ENCODE results near the gene AFF1. TPM values are rescaled to one million over a fixed set of nuclear protein-coding genes. Genes with fewer than 3 reads are reported as not detected.

AFF1 gene
- total RNA-seq, 1 donor from 2014 or later = 58.2 TPM

DNA sequence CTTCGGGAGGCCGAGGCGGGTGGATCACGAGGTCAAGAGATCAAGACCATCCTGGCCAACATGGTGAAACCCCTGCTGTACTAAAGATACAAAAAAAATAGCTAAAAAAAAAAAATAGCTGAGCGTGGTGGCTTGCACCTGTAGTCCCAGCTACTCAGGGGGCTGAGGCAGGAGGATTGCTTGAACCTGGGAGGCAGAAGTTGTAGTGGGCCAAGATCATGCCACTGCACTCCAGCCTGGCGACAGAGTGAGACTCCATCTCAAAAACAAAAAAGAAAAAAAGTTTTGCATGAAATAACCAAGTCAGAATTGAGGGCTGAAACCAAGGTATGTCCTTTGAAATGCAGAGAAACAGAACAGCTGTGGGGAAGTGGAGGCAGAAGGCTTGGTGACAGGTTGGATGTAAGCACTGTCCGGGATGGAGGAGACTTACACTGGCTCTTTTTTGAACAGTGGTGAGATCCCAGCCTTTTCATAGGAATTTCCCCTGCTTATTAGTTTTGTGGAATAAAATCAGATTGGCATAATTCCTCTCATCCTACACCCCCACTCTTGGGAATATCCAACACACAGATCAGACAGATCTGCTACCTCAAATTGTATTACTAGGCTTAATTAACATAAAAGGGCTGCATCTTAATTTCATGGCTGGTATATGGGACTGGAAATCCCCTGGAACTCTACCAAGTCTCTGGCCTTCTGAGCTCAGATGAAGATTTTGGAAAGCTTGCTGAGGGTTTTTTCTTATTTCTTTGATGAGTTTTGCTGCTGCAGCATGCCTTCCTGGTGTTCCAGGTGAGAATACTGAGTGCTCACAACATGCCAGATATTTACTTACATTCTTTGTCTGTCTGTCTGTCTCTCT, 23.8 kb upstream of the AFF1 start:
- H3K9me3 ChIP-seq (ENCODE audit: insufficient read depth, low read depth, low read length) = no peaks in the 10 kb centered on the region
- DNase-seq (ENCODE audit: low read depth) (peak; percentile 25), FAIRE-seq (no peak)
- no peak overlapping the region for H3K4me3 Mint-ChIP-seq (ENCODE audit: unreplicated experiment)
- H3K4me3 ChIP-seq (ENCODE audit: insufficient read depth, low read depth, low read length) = no peak overlapping the region
- H3K4me1 ChIP-seq (ENCODE audit: insufficient read depth, low read length) = no peaks in the 10 kb centered on the region
- H3K27me3 ChIP-seq (ENCODE audit: insufficient read depth, low read length) = no peaks in the 10 kb centered on the region
- no peak overlapping the region for H3K4me2 ChIP-seq (ENCODE audit: low read length)
- no peak for TF ChIP-seq EZH2 (IDR thresholded peaks at IDR 0.05; ENCODE audit: insufficient read depth, low read length)
- H3K36me3 Mint-ChIP-seq (ENCODE audit: low read depth, unreplicated experiment) = peaks cover 4% of the 10 kb centered on the region
- H4K20me1 ChIP-seq (ENCODE audit: insufficient read depth, low read length) = no peaks in the 10 kb centered on the region
- no peak overlapping the region for H3K27ac ChIP-seq (ENCODE audit: low read depth, low read length)
- H3K36me3 ChIP-seq (ENCODE audit: insufficient read depth, low read length) = no peaks in the 10 kb centered on the region
- H3K27ac Mint-ChIP-seq (ENCODE audit: unreplicated experiment) = no peak overlapping the region
- peaks cover 4% of the 10 kb centered on the region for H3K4me1 Mint-ChIP-seq (ENCODE audit: low read depth, unreplicated experiment)
- no peak overlapping the region for H2AFZ ChIP-seq (ENCODE audit: low read depth, low read length)
- no peaks in the 10 kb centered on the region for H3K79me2 ChIP-seq (ENCODE audit: insufficient read depth, low read length)
- H3K9ac ChIP-seq (ENCODE audit: low read length) = no peak overlapping the region
- no peaks in the 10 kb centered on the region for H3K9me3 Mint-ChIP-seq (ENCODE audit: unreplicated experiment)
- H3K27me3 Mint-ChIP-seq (ENCODE audit: low read depth, unreplicated experiment) = no peaks in the 10 kb centered on the region

DNA sequence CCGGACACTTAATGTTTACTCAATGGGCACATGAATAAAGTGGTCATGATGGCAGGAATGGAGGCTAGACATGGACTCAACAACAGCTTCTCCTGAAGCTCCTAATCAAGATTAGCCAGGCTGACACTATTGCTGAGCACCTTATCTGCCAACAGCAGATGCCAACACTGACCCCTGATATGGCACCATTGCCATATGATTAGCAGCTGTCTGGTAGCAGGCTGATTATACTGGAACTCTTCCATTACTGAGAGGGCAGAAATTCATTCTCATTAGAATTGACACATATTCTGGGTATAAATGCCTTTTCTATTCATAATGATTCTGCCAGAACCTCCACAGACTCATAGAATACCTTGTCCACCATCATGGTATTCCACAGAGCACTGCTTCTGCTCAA, 18.4 kb upstream of the AFF1 start:
- Mint-ChIP-seq H3K27ac (ENCODE audit: unreplicated experiment) (no peak overlapping the region), H3K4me3 (ENCODE audit: unreplicated experiment) (no peak overlapping the region), H3K27me3 (ENCODE audit: low read depth, unreplicated experiment) (no peaks in the 10 kb centered on the region), H3K4me1 (ENCODE audit: low read depth, unreplicated experiment) (peaks cover 14% of the 10 kb centered on the region), H3K9me3 (ENCODE audit: unreplicated experiment) (no peaks in the 10 kb centered on the region), H3K36me3 (ENCODE audit: low read depth, unreplicated experiment) (peaks cover 4% of the 10 kb centered on the region)
- Histone ChIP-seq H3K4me3 (ENCODE audit: insufficient read depth, low read depth, low read length) (no peak overlapping the region), H3K9me3 (ENCODE audit: insufficient read depth, low read depth, low read length) (no peaks in the 10 kb centered on the region), H3K27ac (ENCODE audit: low read depth, low read length) (no peak overlapping the region), H3K4me1 (ENCODE audit: insufficient read depth, low read length) (peaks cover 6% of the 10 kb centered on the region), H3K9ac (ENCODE audit: low read length) (no peak overlapping the region), H3K4me2 (ENCODE audit: low read length) (no peak overlapping the region), H4K20me1 (ENCODE audit: insufficient read depth, low read length) (no peaks in the 10 kb centered on the region), H3K79me2 (ENCODE audit: insufficient read depth, low read length) (no peaks in the 10 kb centered on the region), H2AFZ (ENCODE audit: low read depth, low read length) (no peak overlapping the region), H3K27me3 (ENCODE audit: insufficient read depth, low read length) (no peaks in the 10 kb centered on the region), H3K36me3 (ENCODE audit: insufficient read depth, low read length) (no peaks in the 10 kb centered on the region)
- FAIRE-seq (no peak), DNase-seq (ENCODE audit: low read depth) (no peak)
- TF ChIP-seq EZH2 (IDR thresholded peaks at IDR 0.05; ENCODE audit: insufficient read depth, low read length) = no peak
- TF ChIP-seq, protein P1, sequence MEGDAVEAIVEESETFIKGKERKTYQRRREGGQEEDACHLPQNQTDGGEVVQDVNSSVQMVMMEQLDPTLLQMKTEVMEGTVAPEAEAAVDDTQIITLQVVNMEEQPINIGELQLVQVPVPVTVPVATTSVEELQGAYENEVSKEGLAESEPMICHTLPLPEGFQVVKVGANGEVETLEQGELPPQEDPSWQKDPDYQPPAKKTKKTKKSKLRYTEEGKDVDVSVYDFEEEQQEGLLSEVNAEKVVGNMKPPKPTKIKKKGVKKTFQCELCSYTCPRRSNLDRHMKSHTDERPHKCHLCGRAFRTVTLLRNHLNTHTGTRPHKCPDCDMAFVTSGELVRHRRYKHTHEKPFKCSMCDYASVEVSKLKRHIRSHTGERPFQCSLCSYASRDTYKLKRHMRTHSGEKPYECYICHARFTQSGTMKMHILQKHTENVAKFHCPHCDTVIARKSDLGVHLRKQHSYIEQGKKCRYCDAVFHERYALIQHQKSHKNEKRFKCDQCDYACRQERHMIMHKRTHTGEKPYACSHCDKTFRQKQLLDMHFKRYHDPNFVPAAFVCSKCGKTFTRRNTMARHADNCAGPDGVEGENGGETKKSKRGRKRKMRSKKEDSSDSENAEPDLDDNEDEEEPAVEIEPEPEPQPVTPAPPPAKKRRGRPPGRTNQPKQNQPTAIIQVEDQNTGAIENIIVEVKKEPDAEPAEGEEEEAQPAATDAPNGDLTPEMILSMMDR (IDR thresholded peaks at IDR 0.05; ENCODE audit: insufficient read depth, low read depth, low read length) = no peak

DNA sequence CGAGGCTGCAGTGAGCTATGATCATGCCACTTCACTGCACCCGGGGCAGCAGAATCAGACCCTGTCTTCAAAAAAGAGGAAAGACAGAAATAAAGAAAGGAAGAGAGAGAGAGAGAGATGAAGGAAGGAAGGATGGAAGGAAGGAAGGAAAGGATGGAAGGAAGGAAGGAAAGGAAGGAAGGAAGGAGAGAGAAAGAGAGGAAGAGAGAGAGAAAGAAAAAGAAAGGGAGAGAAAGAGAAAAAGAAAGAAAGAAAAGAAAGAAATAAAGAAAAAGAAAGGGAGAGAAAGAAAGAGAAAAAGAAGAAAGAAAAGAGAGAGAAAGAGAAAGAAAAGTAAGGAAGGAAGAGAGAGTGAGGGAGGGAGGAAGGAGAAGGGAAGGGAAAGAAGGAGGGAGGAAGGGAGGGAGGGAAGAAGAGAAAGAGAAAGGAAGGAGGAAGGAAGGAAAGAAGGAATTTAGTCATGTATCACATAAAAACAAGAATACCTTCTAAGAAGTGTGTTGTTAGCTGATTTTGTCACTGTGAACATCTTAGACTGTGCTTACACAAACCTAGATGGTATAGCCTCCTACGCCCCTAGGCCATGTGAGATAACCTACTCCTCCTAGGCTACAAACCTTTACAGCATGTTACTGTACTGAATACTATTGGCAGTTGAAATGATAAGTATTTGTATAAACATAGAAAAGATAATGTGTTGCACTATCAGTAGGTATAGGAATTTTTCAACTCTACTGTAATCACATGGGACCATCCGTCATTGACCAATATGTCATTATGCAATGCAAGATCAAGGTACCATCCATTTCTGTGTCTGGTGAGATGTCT, 17.4 kb upstream of the AFF1 start:
- H4K20me1 ChIP-seq (ENCODE audit: insufficient read depth, low read length) = no peaks in the 10 kb centered on the region

More for the DNA sequence above, 17.4 kb upstream of the AFF1 start:
- Mint-ChIP-seq H3K27ac (ENCODE audit: unreplicated experiment) (no peak overlapping the region), H3K4me1 (ENCODE audit: low read depth, unreplicated experiment) (peaks cover 16% of the 10 kb centered on the region), H3K36me3 (ENCODE audit: low read depth, unreplicated experiment) (peaks cover 4% of the 10 kb centered on the region), H3K27me3 (ENCODE audit: low read depth, unreplicated experiment) (no peaks in the 10 kb centered on the region), H3K4me3 (ENCODE audit: unreplicated experiment) (no peak overlapping the region), H3K9me3 (ENCODE audit: unreplicated experiment) (no peaks in the 10 kb centered on the region)
- H3K36me3 ChIP-seq (ENCODE audit: insufficient read depth, low read length) = no peaks in the 10 kb centered on the region
- FAIRE-seq (no peak), DNase-seq (ENCODE audit: low read depth) (no peak)
- no peak overlapping the region for H3K9ac ChIP-seq (ENCODE audit: low read length)
- H3K4me3 ChIP-seq (ENCODE audit: insufficient read depth, low read depth, low read length) = no peak overlapping the region
- no peaks in the 10 kb centered on the region for H3K79me2 ChIP-seq (ENCODE audit: insufficient read depth, low read length)
- TF ChIP-seq, protein P1 (IDR thresholded peaks at IDR 0.05; ENCODE audit: insufficient read depth, low read depth, low read length) = no peak
- TF ChIP-seq EZH2 (IDR thresholded peaks at IDR 0.05; ENCODE audit: insufficient read depth, low read length) = no peak
- no peak overlapping the region for H3K4me2 ChIP-seq (ENCODE audit: low read length)
- H3K27me3 ChIP-seq (ENCODE audit: insufficient read depth, low read length) = no peaks in the 10 kb centered on the region
- H3K27ac ChIP-seq (ENCODE audit: low read depth, low read length) = no peak overlapping the region
- no peaks in the 10 kb centered on the region for H3K9me3 ChIP-seq (ENCODE audit: insufficient read depth, low read depth, low read length)
- H3K4me1 ChIP-seq (ENCODE audit: insufficient read depth, low read length) = peaks cover 6% of the 10 kb centered on the region
- no peak overlapping the region for H2AFZ ChIP-seq (ENCODE audit: low read depth, low read length)
